ENCODE measurements around the gene NT5C2. TPM values are rescaled to one million over a fixed set of nuclear protein-coding genes. Genes with fewer than 3 reads are reported as not detected.

The NT5C2 gene
- total and polyA plus RNA-seq, 2 of the 8 experiments (the other 6 are each of a cell fraction or from before 2014, with no cell fraction given): 35.2 to 106 TPM

DNA sequence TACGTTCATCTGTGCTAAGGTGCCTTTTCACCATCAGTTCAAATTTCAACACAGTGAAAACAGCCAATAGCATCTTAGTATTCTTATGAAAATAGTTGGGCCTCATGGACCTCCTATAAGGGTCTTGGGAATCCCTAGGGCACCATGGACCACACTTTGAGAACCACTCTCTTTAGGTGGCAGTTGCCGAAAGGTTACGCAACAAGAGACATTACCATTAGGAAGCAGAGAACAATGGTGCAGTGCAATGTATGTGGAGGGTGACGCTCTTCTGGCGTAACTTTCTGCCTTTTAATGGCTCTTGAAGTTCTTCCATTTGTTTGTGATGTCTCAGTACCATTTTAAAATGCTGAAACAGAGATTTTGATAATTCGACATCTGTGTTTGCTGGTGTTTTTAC lies 143.8 kb downstream of the NT5C2 start:
- no peak overlapping the region for H4K8ac ChIP-seq (ENCODE audit: extremely low read depth, insufficient read depth, low read length)
- H3K23me2 ChIP-seq (ENCODE audit: low read depth, low read length): no peaks in the 10 kb centered on the region
- no peaks in the 10 kb centered on the region for H3K36me3 ChIP-seq (ENCODE audit: control insufficient read depth in 2 of 4, insufficient read depth in 4 of 4, low read length in 3 of 4)
- H3K79me1 ChIP-seq (ENCODE audit: low read depth, low read length): no peaks in the 10 kb centered on the region
- no peak overlapping the region for H3K56ac ChIP-seq (replicated peaks; ENCODE audit: insufficient read length, low read depth, low read length)
- H2BK20ac ChIP-seq (ENCODE audit: low read length): no peak overlapping the region
- no peak overlapping the region for H2BK5ac ChIP-seq (ENCODE audit: low read depth, low read length)
- no peaks in the 10 kb centered on the region for H3K27me3 ChIP-seq (replicated peaks in 1 of 4; ENCODE audit: control insufficient read depth in 3 of 4, extremely low read depth in 1 of 4, insufficient read depth in 3 of 4, low read length in 3 of 4)
- DNase-seq (ENCODE audit: low read depth in 1 of 2, low spot score in 2 of 2) (no peak), FAIRE-seq (no peak)
- ChIA-PET POLR2A (ENCODE audit: partially characterized antibody) (no interaction called here), CTCF (ENCODE audit: partially characterized antibody) (interaction anchor here (0.9 to 2.1 kb wide), 3 partner anchors 9 to 296 kb away, joined by 3 to 7 read pairs (median 4); partner anchors contain the start of gene CNNM2)
- no peak overlapping the region for H2AFZ ChIP-seq (ENCODE audit: low read length)
- no peak overlapping the region for H3K18ac ChIP-seq (ENCODE audit: extremely low read depth, low read length)
- H3K4me3 ChIP-seq (ENCODE audit: extremely low read depth in 1 of 4, insufficient read depth in 2 of 4, low read depth in 3 of 4, low read length in 4 of 4): no peak overlapping the region
- no peak overlapping the region for H3K14ac ChIP-seq (ENCODE audit: insufficient read length)
- H3K4me2 ChIP-seq (ENCODE audit: insufficient read depth in 1 of 2, low read depth in 2 of 2, low read length in 2 of 2): no peak overlapping the region
- no peak overlapping the region for H3K4ac ChIP-seq (replicated peaks; ENCODE audit: insufficient read length, low read depth, low read length)
- H3K27ac ChIP-seq (ENCODE audit: low read depth, low read length): no peak overlapping the region
- no peak overlapping the region for H2AK5ac ChIP-seq (ENCODE audit: low read depth, low read length)
- H3K79me2 ChIP-seq (ENCODE audit: control insufficient read depth in 1 of 2, insufficient read depth in 2 of 2, low read length in 2 of 2): no peaks in the 10 kb centered on the region
- TF ChIP-seq TEAD4 (IDR thresholded peaks at IDR 0.05; ENCODE audit: low read depth, low read length) (no peak), SIRT6 (IDR thresholded peaks at IDR 0.05; ENCODE audit: low read length) (no peak), KDM1A (IDR thresholded peaks at IDR 0.05; ENCODE audit: borderline replicate concordance, low read length) (no peak), GTF2F1 (IDR thresholded peaks at IDR 0.05; ENCODE audit: borderline replicate concordance, low read depth, low read length) (no peak), TAF7 (optimal IDR thresholded peaks at IDR 0.05; ENCODE audit: borderline replicate concordance, low read depth, low read length) (no peak), CEBPB (IDR thresholded peaks at IDR 0.05; ENCODE audit: low read depth, low read length) (peak; percentile 92), HDAC2 (IDR thresholded peaks at IDR 0.05; ENCODE audit: borderline replicate concordance in 1 of 2, low read depth in 2 of 2, low read length in 2 of 2) (no peak), KDM4A (IDR thresholded peaks at IDR 0.05; ENCODE audit: low read depth, low read length, severe bottlenecking) (no peak)
- H3K4me1 ChIP-seq (replicated peaks in 1 of 4; ENCODE audit: control insufficient read depth in 3 of 4, insufficient read depth in 4 of 4, low read length in 3 of 4): peaks cover 0 to 4% (median 2%) of the 10 kb centered on the region in 4 experiments; a peak in 1 of 7 replicates
- no peak overlapping the region for H2BK120ac ChIP-seq (replicated peaks; ENCODE audit: low read depth, low read length)
- H3K9ac ChIP-seq (replicated peaks in 1 of 4; ENCODE audit: extremely low read depth in 1 of 4, low read depth in 3 of 4, low read length in 3 of 4): no peak overlapping the region
- 91% methylated on average over 6 of the region's 6 CpGs; no CpG with 5 or more reads in 1 of the 2 experiments for WGBS, 2 experiments (ENCODE audit: extremely low coverage in 1 of 2, insufficient coverage in 1 of 2, insufficient read length in 1 of 2, insufficient replicate concordance in 2 of 2, low coverage in 1 of 2, low lambda C conversion rate in 2 of 2, missing lambda C conversion rate in 1 of 2)
- H3K9me3 ChIP-seq (ENCODE audit: insufficient read depth in 2 of 2, low read depth in 1 of 2, low read length in 1 of 2): no peaks in the 10 kb centered on the region
- no peaks in the 10 kb centered on the region for H4K20me1 ChIP-seq (replicated peaks in 1 of 2; ENCODE audit: control insufficient read depth in 1 of 2, insufficient read depth in 2 of 2, low read length in 2 of 2)
- no peak overlapping the region for H2BK15ac ChIP-seq (ENCODE audit: low read length)
- H3K23ac ChIP-seq (ENCODE audit: insufficient read length): no peak overlapping the region
- H4K91ac ChIP-seq (replicated peaks; ENCODE audit: insufficient read length, low read length): no peak overlapping the region
- no peak overlapping the region for H2BK12ac ChIP-seq (ENCODE audit: low read depth, low read length)
- H4K5ac ChIP-seq (ENCODE audit: insufficient read length, low read depth, low read length): no peak overlapping the region
